Fibroblast of skin of left biceps (primary cell): ENCODE results near the gene PBLD.

Experiments
- DNase-seq, 2 experiments: peaks; one replicate each; pipeline ENCODE4 v3.0.0-alpha.2; 2013; ENCODE audit warnings: low read depth in 2 of 2

Gene PBLD

GRCh38 chr10:68332259-68333057 lies at the start of gene PBLD:
PBLD (minus strand) TSS chr10:68332928; CDS start chr10:68306844, 26,084 bp downstream.
- DNase-seq, result peak; percentile 43 to 45

GRCh38 chr10:68371604-68372003 lies 38.9 kb upstream of the PBLD start:
- DNase-seq, result no peak

- no peak for DNase-seq
These were observed 34.4 kb upstream of the PBLD start for GRCh38 chr10:68367121-68367520.

GRCh38 chr10:68366600-68366999 lies 33.9 kb upstream of the PBLD start:
- no peak for DNase-seq

GRCh38 chr10:68365611-68366010 lies 32.9 kb upstream of the PBLD start:
- no peak for DNase-seq

- DNase-seq, result no peak
These were observed 31.6 kb upstream of the PBLD start for GRCh38 chr10:68364101-68364886.

GRCh38 chr10:68362590-68362989 lies 29.9 kb upstream of the PBLD start:
- no peak for DNase-seq

- DNase-seq, result no peak
These were observed 26.5 kb upstream of the PBLD start for GRCh38 chr10:68359189-68359588.

GRCh38 chr10:68353537-68353936 lies 20.8 kb upstream of the PBLD start:
- no peak for DNase-seq

GRCh38 chr10:68348265-68348741 lies 15.6 kb upstream of the PBLD start:
- no peak for DNase-seq

- no peak for DNase-seq
These were observed 14.0 kb upstream of the PBLD start for GRCh38 chr10:68346774-68347173.

- no peak for DNase-seq
These were observed 12.9 kb upstream of the PBLD start for GRCh38 chr10:68345621-68346020.

- no peak for DNase-seq
These were observed 10.3 kb upstream of the PBLD start for GRCh38 chr10:68342909-68343516.

GRCh38 chr10:68340358-68341080 lies 7.8 kb upstream of the PBLD start:
- no peak for DNase-seq

- no peak for DNase-seq
These were observed 4.1 kb upstream of the PBLD start for GRCh38 chr10:68336754-68337351.

GRCh38 chr10:68334672-68335467 lies 2.1 kb upstream of the PBLD start:
- DNase-seq, result no peak

GRCh38 chr10:68333440-68334431 lies 1.0 kb upstream of the PBLD start:
- no peak for DNase-seq

- no peak for DNase-seq
These were observed 299 bp upstream of the PBLD start for GRCh38 chr10:68333058-68333395.
